HG02981 (cell line): ENCODE data around the gene RNF150.
"Not testable (repeated sequence)": the region's sequence is repeated elsewhere in the genome, so short reads cannot be mapped to it uniquely, and the experiment has no call there.

Source experiments
- ATAC-seq: cut with Tn5 transposase; IDR thresholded peaks from one replicate; pipeline ENCODE4 v1.9.1; 2021; ENCODE audit warnings: mild to moderate bottlenecking, moderate library complexity; ENCODE audit not compliant: unreplicated experiment

Gene RNF150

DNA sequence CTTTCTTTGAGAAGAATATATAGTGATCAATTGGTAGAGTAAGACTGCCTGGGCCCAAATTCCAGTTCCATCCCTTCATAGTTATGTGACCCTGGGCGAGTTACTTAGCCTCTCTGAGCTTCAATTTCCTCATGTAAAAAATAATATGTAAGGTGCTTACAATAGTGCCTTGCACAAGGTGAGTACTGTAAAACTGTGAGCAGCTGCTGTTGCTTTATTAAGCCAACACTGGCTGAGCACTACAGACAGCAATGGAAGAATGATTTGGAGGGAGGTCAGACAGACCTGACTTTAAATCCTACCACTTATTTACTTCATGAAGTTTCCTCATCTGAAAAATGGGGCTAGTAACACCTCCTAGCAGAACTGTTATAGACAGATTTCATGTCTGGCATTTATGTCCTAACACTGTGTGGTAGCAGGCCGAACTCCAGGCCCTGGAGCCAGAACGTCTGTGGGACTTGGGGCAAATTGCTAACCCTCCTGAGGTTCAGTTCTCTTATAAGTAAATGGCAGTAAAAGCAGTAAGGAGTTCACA lies 53.8 kb downstream of the RNF150 start:
- no peak for ATAC-seq

DNA sequence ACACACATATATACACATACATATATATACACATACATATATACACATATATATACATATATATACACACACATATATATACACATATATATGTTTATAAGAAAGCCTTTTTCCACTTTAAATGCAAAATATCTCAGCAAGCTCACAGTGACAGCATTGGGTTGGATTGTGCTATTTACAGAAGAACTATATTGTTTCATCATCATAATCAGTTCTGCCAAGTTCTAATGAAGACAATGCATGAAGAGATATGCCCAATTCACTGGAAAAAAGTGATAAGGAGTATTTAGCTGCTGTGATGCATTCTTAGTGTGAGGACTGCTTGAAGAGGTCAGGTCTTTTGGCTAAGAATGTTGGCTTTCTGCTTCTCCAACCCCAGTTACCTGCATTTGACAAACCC lies 54.4 kb downstream of the RNF150 start:
- ATAC-seq: no peak

GRCh38 chr4:141077611-141078225 lies 55.6 kb downstream of the RNF150 start:
- no peak for ATAC-seq

DNA sequence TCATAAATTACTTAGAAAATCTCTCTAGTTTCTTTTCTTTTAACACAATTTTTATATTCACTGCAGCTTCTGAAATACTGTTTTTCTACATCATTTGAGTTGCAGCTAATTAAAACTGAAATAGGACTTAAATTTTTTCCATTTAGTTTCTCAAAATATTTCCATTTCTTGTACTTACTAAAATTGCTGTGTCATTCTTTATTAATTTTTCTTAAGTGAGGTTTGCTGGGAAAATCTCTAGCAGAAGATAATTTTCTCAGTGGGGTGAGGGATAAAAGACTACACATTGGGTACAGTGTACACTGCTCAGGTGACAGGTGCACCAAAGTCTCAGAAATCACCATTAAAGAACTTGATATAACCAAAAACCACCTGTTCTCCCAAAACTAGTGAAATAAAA lies 57.7 kb downstream of the RNF150 start:
- ATAC-seq: no peak

- ATAC-seq: no peak
These were observed 59.0 kb downstream of the RNF150 start for GRCh38 chr4:141074098-141074878.

- ATAC-seq: no peak
These were observed 66.6 kb downstream of the RNF150 start for GRCh38 chr4:141066690-141067089.

- ATAC-seq: no peak
These were observed 67.4 kb downstream of the RNF150 start for GRCh38 chr4:141065872-141066271.

GRCh38 chr4:141062651-141063050 lies 70.6 kb downstream of the RNF150 start:
- no peak for ATAC-seq

DNA sequence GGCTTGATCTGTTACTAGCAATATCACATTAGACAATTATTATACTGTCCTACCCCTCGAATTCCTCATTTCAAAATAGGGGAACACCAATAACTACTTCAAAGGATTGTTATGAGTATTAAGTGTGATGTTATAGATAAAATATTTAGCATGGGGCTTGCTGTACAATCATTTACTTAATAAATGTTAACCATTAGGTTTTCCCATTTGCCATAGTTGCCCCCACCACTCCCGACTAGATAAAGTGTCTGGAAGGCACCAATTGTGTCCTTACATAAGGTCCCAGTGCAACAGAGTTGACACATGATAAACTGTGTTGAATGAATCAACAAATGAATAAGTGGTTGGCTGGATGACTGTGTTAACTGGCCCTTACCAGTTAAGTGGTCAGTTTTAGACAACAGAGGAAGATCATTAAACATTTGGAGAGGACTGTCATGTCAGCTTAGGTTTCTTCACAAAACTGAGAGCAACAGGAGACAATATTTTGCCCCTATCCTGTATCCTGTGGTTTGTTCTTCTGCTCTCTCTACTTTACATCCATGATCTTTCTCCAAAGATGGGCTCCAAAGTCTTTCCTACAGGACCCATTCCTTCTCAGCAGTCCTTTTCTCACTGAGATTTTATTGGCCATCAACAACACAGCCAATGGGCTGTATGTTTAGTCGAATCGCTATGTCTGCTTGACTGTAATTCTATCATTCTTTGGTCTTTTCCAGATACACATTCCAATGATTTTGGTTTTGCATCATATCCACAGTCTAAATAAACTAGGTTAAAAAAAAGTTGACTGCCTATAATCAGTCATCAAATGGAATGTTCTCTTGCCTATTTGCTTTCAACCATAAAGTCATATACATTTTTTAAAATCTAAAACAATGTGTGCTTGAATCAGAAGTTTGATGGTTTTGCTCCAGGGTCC lies 74.4 kb downstream of the RNF150 start:
- ATAC-seq: no peak

DNA sequence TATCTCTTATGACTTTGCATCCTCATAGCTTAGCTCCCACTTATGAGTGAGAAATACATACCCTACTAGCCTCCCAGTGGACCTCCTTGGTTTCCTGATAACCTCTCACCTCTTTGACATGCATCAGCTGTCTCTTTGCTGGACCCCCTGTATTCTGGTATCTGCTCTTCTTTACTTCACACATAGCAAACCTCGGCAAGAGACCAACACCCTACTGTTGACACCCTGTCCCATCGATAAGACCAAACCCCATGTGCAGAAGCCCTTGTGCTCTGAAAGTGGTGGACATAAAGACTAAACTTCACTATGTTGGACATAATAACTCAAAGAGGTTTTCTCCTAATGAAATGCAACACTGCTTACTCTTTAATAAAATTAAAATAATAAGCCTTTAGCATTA lies 75.7 kb downstream of the RNF150 start:
- ATAC-seq: no peak

GRCh38 chr4:141056473-141056872 lies 76.8 kb downstream of the RNF150 start:
- ATAC-seq: no peak

DNA sequence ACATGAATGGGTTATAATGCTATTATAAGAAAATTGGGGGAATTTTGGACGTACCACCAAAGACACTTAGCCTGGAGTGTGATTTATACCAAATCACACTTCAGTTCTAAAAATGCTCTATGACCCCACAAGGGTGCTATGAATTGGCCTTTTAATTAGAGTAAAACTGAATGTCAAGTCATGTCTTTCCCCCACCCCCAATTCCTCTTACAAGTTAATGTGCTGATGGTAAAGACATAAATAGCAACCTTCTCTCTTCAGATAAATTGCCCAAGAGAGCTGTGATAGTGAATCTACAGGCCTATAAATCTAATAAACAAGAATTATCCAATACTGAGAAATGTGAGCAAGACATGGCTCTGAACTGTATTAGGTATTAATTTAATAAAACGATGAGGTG lies 78.8 kb downstream of the RNF150 start:
- ATAC-seq: no peak

GRCh38 chr4:141050999-141051398 lies 82.3 kb downstream of the RNF150 start:
- not testable (repeated sequence) for ATAC-seq

GRCh38 chr4:141047228-141047884 lies 85.9 kb downstream of the RNF150 start:
- ATAC-seq: no peak

- no peak for ATAC-seq
These were observed 87.0 kb downstream of the RNF150 start for GRCh38 chr4:141046255-141046654.

GRCh38 chr4:141045848-141046247 lies 87.4 kb downstream of the RNF150 start:
- ATAC-seq: no peak

GRCh38 chr4:141041021-141041476 lies 92.2 kb downstream of the RNF150 start:
- ATAC-seq: no peak

DNA sequence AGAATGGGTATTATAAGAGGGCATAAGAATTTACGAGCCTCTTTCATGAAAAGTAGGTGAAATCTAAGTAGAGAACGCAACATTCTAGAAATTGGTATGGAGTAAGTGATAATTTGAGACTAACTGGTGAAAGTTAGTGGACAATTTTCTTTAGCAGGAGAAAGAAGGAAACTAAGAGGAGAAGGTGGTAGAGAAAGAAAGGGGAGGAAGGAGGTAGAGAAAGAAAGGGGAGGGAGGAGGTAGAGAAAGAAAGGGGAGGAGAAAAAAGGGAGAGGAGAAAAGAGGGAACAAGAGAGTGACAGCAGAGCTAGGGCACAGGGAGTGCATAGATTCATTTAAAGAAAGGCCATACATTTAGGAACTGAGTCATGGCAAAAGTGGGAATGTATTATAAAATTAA lies 94.1 kb downstream of the RNF150 start:
- no peak for ATAC-seq

- no peak for ATAC-seq
These were observed 94.8 kb downstream of the RNF150 start for GRCh38 chr4:141038428-141038827.

- no peak for ATAC-seq
These were observed 95.8 kb downstream of the RNF150 start for GRCh38 chr4:141037446-141037845.

- ATAC-seq: no peak
These were observed 96.5 kb downstream of the RNF150 start for GRCh38 chr4:141036786-141037185.
